Skeletal muscle tissue (tissue), 4 donors: ENCODE measurements around the gene ZFYVE28. TPM values are rescaled to one million over a fixed set of nuclear protein-coding genes. Genes with fewer than 3 reads are reported as not detected.

Source experiments
- H3K27ac ChIP-seq: one replicate; pipeline ENCODE4 v1.7.0; 2013; ENCODE audit warnings: mild to moderate bottlenecking, low read depth, low read length, inconsistent platforms
- H3K27me3 ChIP-seq, 3 donors: one replicate each; pipeline ENCODE4 v1.7.0; 2013; ENCODE audit warnings: low read length in 3 of 3; ENCODE audit not compliant: control insufficient read depth in 3 of 3, insufficient read depth in 3 of 3
- H3K36me3 ChIP-seq, 3 donors: one replicate each; pipeline ENCODE4 v1.7.0; 2013; ENCODE audit warnings: low read length in 3 of 3; ENCODE audit not compliant: control insufficient read depth in 3 of 3, insufficient read depth in 3 of 3
- H3K4me1 ChIP-seq, 3 donors: one replicate each; pipeline ENCODE4 v1.7.0; 2013; ENCODE audit warnings: low read length in 3 of 3, mild to moderate bottlenecking in 3 of 3; ENCODE audit not compliant: control insufficient read depth in 3 of 3, insufficient read depth in 3 of 3
- H3K4me3 ChIP-seq, 3 donors: one replicate each; pipeline ENCODE4 v1.7.0; 2013; ENCODE audit warnings: low read length in 3 of 3
- H3K9ac ChIP-seq, 3 donors: one replicate each; pipeline ENCODE4 v1.7.0; 2013; ENCODE audit warnings: low read length in 3 of 3, mild to moderate bottlenecking in 3 of 3, moderate library complexity in 2 of 3, low read depth in 1 of 3
- H3K9me3 ChIP-seq, 3 donors: one replicate each; pipeline ENCODE4 v1.7.0; 2013; ENCODE audit warnings: low read length in 3 of 3; ENCODE audit not compliant: control insufficient read depth in 3 of 3
- total RNA-seq: library from RNA; depleted of rRNA; stranded (reverse); fragments of >200 nt; gene quantifications from one replicate; pipeline ENCODE4 v1.2.3, GENCODE V29; 2014
- donor health status: Osteomylitis.

ZFYVE28 gene
- total RNA-seq, 1 donor from 2014 or later: 1.0 TPM

DNA sequence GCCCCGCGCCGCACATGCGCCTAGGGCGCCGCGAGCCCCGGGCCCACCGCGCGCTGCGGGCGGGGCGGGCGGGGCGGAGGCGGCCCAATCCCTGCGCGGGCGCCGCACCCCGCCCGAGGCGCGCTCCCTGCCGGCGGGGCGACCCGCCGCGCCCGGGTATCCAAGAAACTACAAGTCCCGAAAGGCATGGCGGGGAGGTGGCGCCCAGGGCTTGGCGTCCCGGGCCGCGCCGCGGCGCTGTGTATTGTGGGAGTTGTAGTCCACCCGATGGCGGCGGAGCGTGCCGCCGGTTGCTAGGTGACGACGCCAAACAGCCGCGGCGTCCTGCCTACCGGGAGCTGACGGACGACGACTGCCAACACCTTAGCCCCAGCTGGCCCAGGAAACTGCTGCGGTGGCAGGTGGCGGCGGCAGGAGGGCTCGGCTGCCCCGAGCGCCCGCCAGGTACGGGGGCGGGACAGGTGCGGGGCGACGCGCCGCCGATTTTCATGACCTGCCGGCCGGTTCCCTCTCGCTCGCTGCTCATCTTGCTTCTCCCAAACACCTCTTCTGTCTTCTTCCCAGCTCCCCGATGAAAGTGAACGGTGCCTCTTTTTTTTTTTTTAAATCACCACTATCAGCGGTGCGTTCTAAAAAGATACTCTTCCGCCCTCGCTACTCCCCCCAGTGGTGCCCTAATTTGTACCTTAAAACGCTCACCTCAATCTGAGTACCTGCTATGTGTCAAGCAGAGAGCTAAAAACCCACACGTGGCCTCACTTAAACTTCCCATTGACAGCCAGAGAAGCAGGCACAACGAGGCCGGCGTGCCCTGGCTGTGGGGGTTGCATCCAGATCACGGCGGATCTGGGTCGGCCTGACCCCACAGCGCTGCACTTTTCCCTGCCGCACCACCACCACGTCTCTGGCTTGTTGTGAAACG is 466 bp upstream of the ZFYVE28 start, which contains the start of gene CFAP99:
Gene CFAP99, plus strand, starts transcription at position 306 of the 922 bp plus-strand sequence.
- peaks cover 28 to 54% (median 40%) of the 10 kb centered on the region in 3 donors for H3K27me3 ChIP-seq
- peaks cover 23 to 34% (median 29%) of the 10 kb centered on the region in 3 donors for H3K4me1 ChIP-seq
- H3K36me3 ChIP-seq: no peaks in the 10 kb centered on the region
- peak within 1 kb of the TSS; percentile 72 to 78 (median 77) for H3K4me3 ChIP-seq
- no peak within 1 kb of the TSS for H3K27ac ChIP-seq
- no peaks in the 10 kb centered on the region for H3K9me3 ChIP-seq
- H3K9ac ChIP-seq: peak within 1 kb of the TSS; percentile 51 to 72 (median 65)

GRCh38 chr4:2417226-2417764 is 1.1 kb downstream of the ZFYVE28 start:
- Histone ChIP-seq H3K27me3 (peaks cover 24 to 45% (median 35%) of the 10 kb centered on the region in 3 donors), H3K4me3 (peak overlapping the region; percentile 71 to 77 (median 73)), H3K36me3 (no peaks in the 10 kb centered on the region), H3K4me1 (peaks cover 37 to 50% (median 45%) of the 10 kb centered on the region in 3 donors), H3K27ac (no peak overlapping the region), H3K9me3 (no peaks in the 10 kb centered on the region), H3K9ac (peak overlapping the region; percentile 45 to 68 (median 60))

- peak overlapping the region; percentile 36 for H3K27ac ChIP-seq
- no peaks in the 10 kb centered on the region for H3K9me3 ChIP-seq
- no peaks in the 10 kb centered on the region for H3K36me3 ChIP-seq
- peak overlapping the region in 2 of 3 donors; percentile 40 to 60 for H3K9ac ChIP-seq
- H3K27me3 ChIP-seq: peaks cover 19 to 41% (median 33%) of the 10 kb centered on the region in 3 donors
- H3K4me3 ChIP-seq: peak overlapping the region; percentile 54 to 67 (median 60)
- peaks cover 39 to 56% (median 46%) of the 10 kb centered on the region in 3 donors for H3K4me1 ChIP-seq
Observed at GRCh38 chr4:2416564-2417225, 1.8 kb downstream of the ZFYVE28 start.

DNA sequence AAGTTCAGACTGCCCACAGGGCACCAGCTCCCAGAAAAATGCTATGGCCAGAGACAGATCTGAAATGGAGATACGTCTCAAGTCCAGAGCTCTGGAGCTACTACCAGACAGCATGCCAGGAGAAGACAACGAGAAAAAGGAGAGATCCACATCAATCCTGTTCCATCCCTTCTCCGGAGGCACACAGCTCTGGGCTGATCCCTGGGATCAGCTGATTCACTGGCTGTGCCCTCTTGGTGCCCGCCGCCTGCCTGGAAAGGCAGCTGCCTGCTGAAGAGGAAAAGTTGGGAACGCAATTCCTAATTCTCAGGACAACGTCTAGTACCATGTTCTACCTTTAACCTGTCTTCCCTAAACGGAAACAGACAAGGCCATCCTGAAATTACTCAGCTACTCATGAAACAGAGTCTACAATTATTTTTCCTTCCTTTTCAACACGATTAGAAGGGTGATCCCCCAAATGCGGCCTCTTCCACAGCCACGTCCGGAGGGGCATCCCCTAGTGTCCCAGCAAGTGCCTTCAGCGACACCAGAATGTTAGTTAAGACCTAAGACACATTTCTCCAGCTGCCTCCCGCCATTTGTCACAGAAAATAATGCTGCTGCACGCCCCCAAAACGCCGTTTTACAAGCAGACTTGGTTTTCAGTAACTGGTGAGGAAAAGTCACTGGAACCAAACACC is 2.4 kb downstream of the ZFYVE28 start:
- H3K4me1 ChIP-seq: peaks cover 39 to 59% (median 46%) of the 10 kb centered on the region in 3 donors
- H3K27ac ChIP-seq: peak overlapping the region; percentile 36
- H3K4me3 ChIP-seq: peak overlapping the region in 1 of 3 donors; percentile 67

DNA sequence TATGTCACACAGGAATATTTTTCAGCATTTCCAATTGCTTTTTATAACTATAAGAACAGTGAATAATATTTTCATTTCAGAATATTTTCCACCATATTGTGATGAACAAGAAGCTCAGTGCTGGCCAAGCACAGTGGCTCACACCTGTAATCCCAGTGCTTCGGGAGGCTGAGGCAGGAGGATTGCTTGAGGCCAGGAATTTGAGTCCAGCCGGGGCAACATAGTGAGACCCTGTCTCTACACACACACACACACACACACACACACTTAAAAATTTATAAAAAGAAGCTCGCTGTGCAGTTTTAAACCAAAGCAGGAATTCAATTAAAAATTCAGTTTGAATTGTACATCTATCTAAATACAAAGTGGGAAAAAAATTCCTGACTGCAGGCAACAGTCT is 3.2 kb downstream of the ZFYVE28 start:
- H3K9me3 ChIP-seq: no peaks in the 10 kb centered on the region
- H3K4me1 ChIP-seq: peaks cover 39 to 59% (median 46%) of the 10 kb centered on the region in 3 donors
- peaks cover 14 to 31% (median 27%) of the 10 kb centered on the region in 3 donors for H3K27me3 ChIP-seq
- no peak overlapping the region for H3K27ac ChIP-seq
- H3K4me3 ChIP-seq: no peak overlapping the region
- H3K36me3 ChIP-seq: no peaks in the 10 kb centered on the region
- no peak overlapping the region for H3K9ac ChIP-seq

More for the DNA sequence above, 2.4 kb downstream of the ZFYVE28 start:
- Histone ChIP-seq H3K9me3 (no peaks in the 10 kb centered on the region), H3K9ac (no peak overlapping the region), H3K36me3 (no peaks in the 10 kb centered on the region), H3K27me3 (peaks cover 19 to 39% (median 33%) of the 10 kb centered on the region in 3 donors)

- no peak overlapping the region for H3K9ac ChIP-seq
- H3K9me3 ChIP-seq: no peaks in the 10 kb centered on the region
- H3K36me3 ChIP-seq: no peaks in the 10 kb centered on the region
- H3K4me1 ChIP-seq: peaks cover 33 to 51% (median 37%) of the 10 kb centered on the region in 3 donors
- peak overlapping the region in 2 of 3 donors; percentile 51 to 58 for H3K4me3 ChIP-seq
- peaks cover 8 to 22% (median 21%) of the 10 kb centered on the region in 3 donors for H3K27me3 ChIP-seq
- peak overlapping the region; percentile 73 for H3K27ac ChIP-seq
Observed at GRCh38 chr4:2413821-2414610, 4.4 kb downstream of the ZFYVE28 start.

GRCh38 chr4:2412885-2413716 is 5.3 kb downstream of the ZFYVE28 start:
- Histone ChIP-seq H3K9ac (peak overlapping the region; percentile 43 to 64 (median 51)), H3K4me3 (peak overlapping the region; percentile 51 to 58 (median 52)), H3K36me3 (no peaks in the 10 kb centered on the region), H3K27ac (peak overlapping the region; percentile 73), H3K4me1 (peaks cover 31 to 49% (median 34%) of the 10 kb centered on the region in 3 donors), H3K27me3 (peaks cover 8 to 22% (median 20%) of the 10 kb centered on the region in 3 donors), H3K9me3 (no peaks in the 10 kb centered on the region)

- Histone ChIP-seq H3K9ac (peak overlapping the region; percentile 43 to 64 (median 51)), H3K4me1 (peaks cover 28 to 43% (median 29%) of the 10 kb centered on the region in 3 donors), H3K27ac (peak overlapping the region; percentile 73), H3K27me3 (peaks cover 8 to 18% (median 14%) of the 10 kb centered on the region in 3 donors), H3K4me3 (peak overlapping the region; percentile 51 to 58 (median 52)), H3K9me3 (no peaks in the 10 kb centered on the region), H3K36me3 (no peaks in the 10 kb centered on the region)
Observed at GRCh38 chr4:2412534-2412884, 5.9 kb downstream of the ZFYVE28 start.
